ENCODE results near the gene PATZ1.

The PATZ1 gene

DNA sequence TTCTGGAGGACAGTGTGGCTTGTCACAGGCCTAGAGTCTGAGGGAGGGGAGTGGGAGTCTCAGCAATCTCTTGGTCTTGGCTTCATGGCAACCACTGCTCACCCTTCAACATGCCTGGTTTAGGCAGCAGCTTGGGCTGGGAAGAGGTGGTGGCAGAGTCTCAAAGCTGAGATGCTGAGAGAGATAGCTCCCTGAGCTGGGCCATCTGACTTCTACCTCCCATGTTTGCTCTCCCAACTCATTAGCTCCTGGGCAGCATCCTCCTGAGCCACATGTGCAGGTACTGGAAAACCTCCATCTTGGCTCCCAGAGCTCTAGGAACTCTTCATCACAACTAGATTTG is 66.8 kb downstream of the PATZ1 start:
- DNase-seq, result no peak

DNA sequence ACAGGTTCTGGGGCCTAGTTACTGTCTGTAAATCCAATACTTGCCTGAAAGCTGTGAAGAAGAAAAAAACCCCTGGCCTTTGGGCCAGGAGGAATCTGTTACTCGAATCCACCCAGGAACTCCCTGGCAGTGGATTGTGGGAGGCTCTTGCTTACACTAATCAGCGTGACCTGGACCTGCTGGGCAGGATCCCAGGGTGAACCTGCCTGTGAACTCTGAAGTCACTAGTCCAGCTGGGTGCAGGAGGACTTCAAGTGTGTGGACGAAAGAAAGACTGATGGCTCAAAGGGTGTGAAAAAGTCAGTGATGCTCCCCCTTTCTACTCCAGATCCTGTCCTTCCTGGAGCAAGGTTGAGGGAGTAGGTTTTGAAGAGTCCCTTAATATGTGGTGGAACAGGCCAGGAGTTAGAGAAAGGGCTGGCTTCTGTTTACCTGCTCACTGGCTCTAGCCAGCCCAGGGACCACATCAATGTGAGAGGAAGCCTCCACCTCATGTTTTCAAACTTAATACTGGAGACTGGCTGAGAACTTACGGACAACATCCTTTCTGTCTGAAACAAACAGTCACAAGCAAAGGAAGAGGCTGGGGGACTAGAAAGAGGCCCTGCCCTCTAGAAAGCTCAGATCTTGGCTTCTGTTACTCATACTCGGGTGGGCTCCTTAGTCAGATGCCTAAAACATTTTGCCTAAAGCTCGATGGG is 67.4 kb downstream of the PATZ1 start:
- DNase-seq, result no peak

- no peak for DNase-seq
Observed at GRCh38 chr22:31278151-31278621, 68.0 kb downstream of the PATZ1 start.

- no peak for DNase-seq
Observed at GRCh38 chr22:31277741-31278140, 68.4 kb downstream of the PATZ1 start.

GRCh38 chr22:31276426-31277167 is 69.5 kb downstream of the PATZ1 start:
- DNase-seq, result no peak

Measured in NCI-H2029 treated with DMSO at 0.1 percent for 48 hours (cell line).